H1 (cell line): ENCODE measurements around the gene RASGRF1. TPM values are rescaled to one million over a fixed set of nuclear protein-coding genes. Genes with fewer than 3 reads are reported as not detected.
A peak's percentile ranks its signal among the peaks of the same experiment; 100 is the strongest.

Experiments
- CTCF ChIA-PET: fragments of 300-600 bp; sonication (Branson Sonifier 250); formaldehyde crosslinking; loops from one replicate; lab custom pipeline; 2021; ENCODE audit not compliant: partially characterized antibody; lab: Charles Lee
- POLR2A ChIA-PET: fragments of 300-600 bp; sonication (Branson Sonifier 250); formaldehyde crosslinking; loops from one replicate; lab custom pipeline; 2021; ENCODE audit warnings: inconsistent platforms; ENCODE audit not compliant: partially characterized antibody; lab: Charles Lee
- DNase-seq, 2 experiments: peaks; one replicate each; pipeline versions ENCODE4 v3.0.0 to v3.0.0-alpha.2; 2010 to 2022; ENCODE audit warnings: low spot score in 2 of 2, low read depth in 1 of 2, mixed read lengths in 1 of 2
- FAIRE-seq: peaks from 2 replicates; lab custom pipeline; 2011; peaks lifted over from hg19 to GRCh38; lab: Jason Lieb, UNC
- H2AFZ ChIP-seq: 2 replicates; pipeline ENCODE4 v1.8.1; 2012; ENCODE audit warnings: low read length, inconsistent platforms
- H2AK5ac ChIP-seq: 2 replicates; pipeline ENCODE4 v1.6.1; 2013; ENCODE audit warnings: low read depth, low read length
- H2BK120ac ChIP-seq: replicated peaks from 2 replicates; pipeline ENCODE3; 2013; ENCODE audit warnings: low read depth, low read length, inconsistent platforms
- H2BK12ac ChIP-seq: 2 replicates; pipeline ENCODE4 v1.6.1; 2013; ENCODE audit warnings: low read depth, low read length
- H2BK15ac ChIP-seq: 2 replicates; pipeline ENCODE4 v1.6.1; 2013; ENCODE audit warnings: low read length
- H2BK20ac ChIP-seq: 2 replicates; pipeline ENCODE4 v1.6.1; 2013; ENCODE audit warnings: low read length
- H2BK5ac ChIP-seq: 2 replicates; pipeline ENCODE4 v1.6.1; 2013; ENCODE audit warnings: low read depth, low read length
- H3K14ac ChIP-seq: 2 replicates; pipeline ENCODE4 v1.6.1; 2013; ENCODE audit warnings: inconsistent platforms; ENCODE audit not compliant: insufficient read length
- H3K18ac ChIP-seq: 2 replicates; pipeline ENCODE4 v1.6.1; 2013; ENCODE audit warnings: low read length; ENCODE audit errors: extremely low read depth
- H3K23ac ChIP-seq: 2 replicates; pipeline ENCODE4 v1.6.1; 2013; ENCODE audit warnings: inconsistent platforms; ENCODE audit not compliant: insufficient read length
- H3K23me2 ChIP-seq: 2 replicates; pipeline ENCODE4 v1.6.1; 2013; ENCODE audit warnings: low read depth, low read length
- H3K27ac ChIP-seq: 2 replicates; pipeline ENCODE4 v1.6.1; 2011; ENCODE audit warnings: low read depth, low read length, inconsistent platforms
- H3K27me3 ChIP-seq, 4 experiments: replicated peaks in 1 of 4; 1 replicate in 1 of 4; 2 replicates in 3 of 4; pipeline versions ENCODE4 v1.6.1 to v1.8.1; 2011 to 2013; ENCODE audit warnings: low read length in 3 of 4, mild to moderate bottlenecking in 3 of 4, inconsistent platforms in 2 of 4, mixed read lengths in 2 of 4, moderate library complexity in 1 of 4; ENCODE audit not compliant: control insufficient read depth in 3 of 4, insufficient read depth in 3 of 4; ENCODE audit errors: extremely low read depth in 1 of 4
- H3K36me3 ChIP-seq, 4 experiments: 2 replicates each; pipeline versions ENCODE4 v1.6.1 to v1.8.1; 2011 to 2013; ENCODE audit warnings: mild to moderate bottlenecking in 4 of 4, low read length in 3 of 4, moderate library complexity in 2 of 4, control low read depth in 1 of 4, inconsistent platforms in 1 of 4; ENCODE audit not compliant: insufficient read depth in 4 of 4, control insufficient read depth in 2 of 4
- H3K4ac ChIP-seq: replicated peaks from 2 replicates; pipeline ENCODE3; 2013; ENCODE audit warnings: low read length, low read depth, mixed read lengths, inconsistent platforms; ENCODE audit not compliant: insufficient read length
- H3K4me1 ChIP-seq, 4 experiments: replicated peaks in 1 of 4; 1 replicate in 1 of 4; 2 replicates in 3 of 4; pipeline versions ENCODE4 v1.6.1 to v1.8.1; 2011 to 2013; ENCODE audit warnings: low read length in 3 of 4, inconsistent platforms in 2 of 4, mixed read lengths in 1 of 4; ENCODE audit not compliant: insufficient read depth in 4 of 4, control insufficient read depth in 3 of 4
- H3K4me2 ChIP-seq, 2 experiments: 2 replicates each; pipeline versions ENCODE4 v1.6.1 to v1.8.1; 2011 to 2013; ENCODE audit warnings: low read depth in 2 of 2, low read length in 2 of 2, control low read depth in 1 of 2, inconsistent platforms in 1 of 2, mild to moderate bottlenecking in 1 of 2; ENCODE audit not compliant: insufficient read depth in 1 of 2
- H3K4me3 ChIP-seq, 4 experiments: fragments of 200-600, 300-600 bp in 1 of 4; sonication (generic), shearing (Covaris generic), sonication (Bioruptor Twin) in 1 of 4; 2 replicates each; pipeline versions ENCODE4 v1.5.1 to v1.8.1; 2011 to 2016; ENCODE audit warnings: low read length in 4 of 4, low read depth in 3 of 4, control low read depth in 2 of 4, inconsistent platforms in 2 of 4, mild to moderate bottlenecking in 2 of 4, mixed read lengths in 1 of 4, moderate library complexity in 1 of 4; ENCODE audit not compliant: insufficient read depth in 2 of 4; ENCODE audit errors: extremely low read depth in 1 of 4
- H3K56ac ChIP-seq: replicated peaks from 2 replicates; pipeline ENCODE3; 2013; ENCODE audit warnings: low read depth, mild to moderate bottlenecking, mixed read lengths, low read length, inconsistent platforms; ENCODE audit not compliant: insufficient read length
- H3K79me1 ChIP-seq: 2 replicates; pipeline ENCODE4 v1.6.1; 2013; ENCODE audit warnings: low read depth, low read length, control low read depth
- H3K79me2 ChIP-seq, 2 experiments: 2 replicates each; pipeline versions ENCODE4 v1.6.1 to v1.8.1; 2012 to 2013; ENCODE audit warnings: low read length in 2 of 2, mild to moderate bottlenecking in 2 of 2, inconsistent platforms in 1 of 2; ENCODE audit not compliant: insufficient read depth in 2 of 2, control insufficient read depth in 1 of 2
- H3K9ac ChIP-seq, 4 experiments: replicated peaks in 1 of 4; 1 replicate in 1 of 4; 2 replicates in 3 of 4; pipeline versions ENCODE4 v1.6.1 to v1.8.1; 2011 to 2013; ENCODE audit warnings: low read depth in 3 of 4, low read length in 3 of 4, control low read depth in 2 of 4, mild to moderate bottlenecking in 2 of 4, moderate library complexity in 2 of 4, inconsistent platforms in 1 of 4; ENCODE audit errors: extremely low read depth in 1 of 4
- H3K9me3 ChIP-seq, 2 experiments: 2 replicates each; pipeline versions ENCODE4 v1.6.1 to v1.8.1; 2012 to 2013; ENCODE audit warnings: mild to moderate bottlenecking in 2 of 2, moderate library complexity in 2 of 2, control low read depth in 1 of 2, inconsistent platforms in 1 of 2, low read depth in 1 of 2, low read length in 1 of 2, mixed read lengths in 1 of 2; ENCODE audit not compliant: insufficient read depth in 2 of 2
- H4K20me1 ChIP-seq, 2 experiments: replicated peaks in 1 of 2; 2 replicates each; pipeline versions ENCODE3 to v1.8.1; 2011 to 2013; ENCODE audit warnings: inconsistent platforms in 2 of 2, low read length in 2 of 2, mild to moderate bottlenecking in 1 of 2; ENCODE audit not compliant: insufficient read depth in 2 of 2, control insufficient read depth in 1 of 2
- H4K5ac ChIP-seq: 2 replicates; pipeline ENCODE4 v1.6.1; 2013; ENCODE audit warnings: low read length, low read depth, mixed read lengths, inconsistent platforms; ENCODE audit not compliant: insufficient read length
- H4K8ac ChIP-seq: 2 replicates; pipeline ENCODE4 v1.8.0; 2013; ENCODE audit warnings: mild to moderate bottlenecking, moderate library complexity, low read length, inconsistent platforms; ENCODE audit not compliant: insufficient read depth; ENCODE audit errors: extremely low read depth
- H4K91ac ChIP-seq: replicated peaks from 2 replicates; pipeline ENCODE3; 2013; ENCODE audit warnings: low read length, mixed read lengths, inconsistent platforms; ENCODE audit not compliant: insufficient read length
- BCL11A ChIP-seq, 2 experiments: IDR thresholded peaks; one replicate each; pipeline ENCODE4 v1.6.1; 2011; ENCODE audit warnings: low read depth in 2 of 2, low read length in 2 of 2, mild to moderate bottlenecking in 2 of 2
- GTF2F1 ChIP-seq: IDR thresholded peaks from 2 replicates; pipeline ENCODE4 v1.6.1; 2012; ENCODE audit warnings: low read depth, low read length, improper control_type of control experiment, borderline replicate concordance
- HDAC2 ChIP-seq, 2 experiments: fragments of 300-600 bp in 1 of 2; sonication (generic) in 1 of 2; IDR thresholded peaks; 2 replicates each; pipeline ENCODE4 v1.6.1; 2011 to 2012; ENCODE audit warnings: low read depth in 2 of 2, low read length in 2 of 2, mild to moderate bottlenecking in 2 of 2, moderate library complexity in 2 of 2, borderline replicate concordance in 1 of 2, inconsistent platforms in 1 of 2
- KDM1A ChIP-seq: fragments of 200-600, 300-600 bp; sonication (generic); IDR thresholded peaks from 2 replicates; pipeline ENCODE4 v1.7.1; 2016; ENCODE audit warnings: mild to moderate bottlenecking, low read length, borderline replicate concordance
- SIRT6 ChIP-seq: IDR thresholded peaks from one replicate; pipeline ENCODE4 v1.7.1; 2012; ENCODE audit warnings: low read length, inconsistent platforms
- SRF ChIP-seq: IDR thresholded peaks from 2 replicates; pipeline ENCODE4 v1.6.1; 2011; ENCODE audit warnings: mild to moderate bottlenecking, low read depth, low read length, moderate library complexity
- TBP ChIP-seq: IDR thresholded peaks from 2 replicates; pipeline ENCODE4 v1.6.1; 2011; ENCODE audit warnings: low read depth, low read length, improper control_type of control experiment
- ZNF274 ChIP-seq: IDR thresholded peaks from 2 replicates; pipeline ENCODE4 v1.7.0; 2012; ENCODE audit warnings: low read length, borderline replicate concordance; ENCODE audit errors: extremely low read depth
- WGBS, 2 experiments: shearing (Covaris generic) in 1 of 2; methylation state at CpG; one replicate each; pipeline versions ENCODE4 v1.1.6 to v1.1.7; 2013 to 2015; ENCODE audit warnings: low lambda C conversion rate in 2 of 2, mixed read lengths in 2 of 2, inconsistent platforms in 1 of 2, low coverage in 1 of 2, missing lambda C conversion rate in 1 of 2; ENCODE audit not compliant: insufficient replicate concordance in 2 of 2, insufficient coverage in 1 of 2, insufficient read length in 1 of 2; ENCODE audit errors: extremely low coverage in 1 of 2, missing lambda C conversion rate in 1 of 2; 5-methylcytosine and 5-hydroxymethylcytosine counted together
- polyA plus RNA-seq, 7 experiments: library from polyadenylated mRNA; depleted of rRNA in 3 of 7; stranded (reverse) in 5 of 7; unstranded in 2 of 7; fragments of >200 nt in 5 of 7; fragments of 200-250 nt in 2 of 7; gene quantifications; 1 replicate in 5 of 7; 2 replicates in 1 of 7; 4 replicates in 1 of 7; pipeline versions ENCODE4 v1.2.1 to v1.2.3, GENCODE V29; 2011 to 2013; ENCODE audit warnings: missing spikeins in 2 of 7, mixed read lengths in 2 of 7
- total RNA-seq: library from RNA; stranded (reverse); fragmentation: NEBNext Ultra II Directional; extraction: Animal tissue kit (Norgen Biotek cat#: 25700); gene quantifications from 2 replicates; pipeline ENCODE4 v1.2.1, GENCODE V29; 2021
- TF ChIP-seq, protein P1 (sequence below), 3 experiments: IDR thresholded peaks; 1 replicate in 2 of 3; 2 replicates in 1 of 3; pipeline versions ENCODE4 v1.5.1 to v1.6.1; 2011; ENCODE audit warnings: low read length in 3 of 3, mild to moderate bottlenecking in 3 of 3, inconsistent platforms in 2 of 3, low read depth in 1 of 3, moderate library complexity in 1 of 3; ENCODE audit not compliant: insufficient read depth in 1 of 3; ENCODE audit errors: control extremely low read depth in 1 of 3

The RASGRF1 gene
- total and polyA plus RNA-seq, 2 of the 8 experiments (the other 6 are each of a cell fraction or from before 2014, with no cell fraction given) = 0.42 to 0.67 TPM

DNA sequence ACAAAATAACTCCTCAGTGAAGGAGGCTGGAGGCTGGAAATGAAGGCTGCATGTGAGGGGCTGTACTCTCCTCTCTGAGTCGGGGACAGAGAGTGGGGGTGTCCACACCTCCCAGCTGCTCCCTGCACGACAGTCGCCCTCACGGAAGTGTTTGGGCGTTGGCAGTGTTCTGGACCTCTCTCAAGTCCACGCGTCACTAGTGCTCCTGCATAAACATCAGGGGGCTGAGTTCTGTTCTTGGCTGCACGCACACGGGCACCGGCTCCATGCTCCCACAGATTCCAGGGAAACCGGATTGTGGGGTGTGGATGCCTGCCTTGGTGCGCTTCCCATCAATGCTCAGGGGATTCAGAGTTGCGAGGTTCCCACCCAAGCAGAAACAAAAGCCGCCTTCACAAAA lies 7.4 kb downstream of the RASGRF1 start:
- H2BK20ac ChIP-seq = no peak overlapping the region
- no peak overlapping the region for H4K91ac ChIP-seq
- no peaks in the 10 kb centered on the region for H3K9me3 ChIP-seq
- H3K9ac ChIP-seq = no peak overlapping the region
- 86% methylated on average over 14 of the region's 14 CpGs; no CpG with 5 or more reads in 1 of the 2 experiments for WGBS, 2 experiments
- no peaks in the 10 kb centered on the region for H3K79me1 ChIP-seq
- H3K56ac ChIP-seq = no peak overlapping the region
- no peak overlapping the region for H3K4me3 ChIP-seq
- no peak overlapping the region for H3K4me2 ChIP-seq
- H3K27me3 ChIP-seq = peaks cover 10 to 40% (median 29%) of the 10 kb centered on the region in 4 experiments
- FAIRE-seq = no peak
- no peak overlapping the region for H2BK5ac ChIP-seq
- no peaks in the 10 kb centered on the region for H3K36me3 ChIP-seq
- H3K4me1 ChIP-seq = no peaks in the 10 kb centered on the region
- H3K14ac ChIP-seq = no peak overlapping the region
- H4K8ac ChIP-seq = peak overlapping the region; percentile 14; the same call in 1 of the 2 replicates
- H3K27ac ChIP-seq = no peak overlapping the region
- CTCF ChIA-PET = interaction anchor here (1.0 to 8.1 kb wide), 4 partner anchors 8 to 125 kb away, joined by 3 to 46 read pairs (median 6); no protein-coding TSS in a partner anchor
- no peak overlapping the region for H2AK5ac ChIP-seq
- no peak overlapping the region for H2AFZ ChIP-seq
- H3K18ac ChIP-seq = no peak overlapping the region
- peaks cover 0 to 2% of the 10 kb centered on the region in 2 experiments for H4K20me1 ChIP-seq
- no peak for DNase-seq
- H3K23ac ChIP-seq = no peak overlapping the region
- H3K23me2 ChIP-seq = no peaks in the 10 kb centered on the region
- no peak overlapping the region for H4K5ac ChIP-seq
- H2BK15ac ChIP-seq = no peak overlapping the region
- no peak overlapping the region for H2BK12ac ChIP-seq
- H2BK120ac ChIP-seq = no peak overlapping the region
- H3K79me2 ChIP-seq = no peaks in the 10 kb centered on the region
- POLR2A ChIA-PET = interaction anchor here (1.0 kb wide), 1 partner anchor 176 kb away, joined by 4 read pairs; no protein-coding TSS in a partner anchor
- H3K4ac ChIP-seq = no peak overlapping the region
- no peak for TF ChIP-seq TBP
- TF ChIP-seq HDAC2 (IDR thresholded peaks at IDR 0.05; ENCODE audit: borderline replicate concordance in 1 of 2, low read depth in 2 of 2, low read length in 2 of 2) = no peak
- no peak for TF ChIP-seq SIRT6
- TF ChIP-seq SRF = no peak
- TF ChIP-seq KDM1A = no peak
- TF ChIP-seq ZNF274 = no peak
- TF ChIP-seq GTF2F1 = no peak
- TF ChIP-seq, protein P1, sequence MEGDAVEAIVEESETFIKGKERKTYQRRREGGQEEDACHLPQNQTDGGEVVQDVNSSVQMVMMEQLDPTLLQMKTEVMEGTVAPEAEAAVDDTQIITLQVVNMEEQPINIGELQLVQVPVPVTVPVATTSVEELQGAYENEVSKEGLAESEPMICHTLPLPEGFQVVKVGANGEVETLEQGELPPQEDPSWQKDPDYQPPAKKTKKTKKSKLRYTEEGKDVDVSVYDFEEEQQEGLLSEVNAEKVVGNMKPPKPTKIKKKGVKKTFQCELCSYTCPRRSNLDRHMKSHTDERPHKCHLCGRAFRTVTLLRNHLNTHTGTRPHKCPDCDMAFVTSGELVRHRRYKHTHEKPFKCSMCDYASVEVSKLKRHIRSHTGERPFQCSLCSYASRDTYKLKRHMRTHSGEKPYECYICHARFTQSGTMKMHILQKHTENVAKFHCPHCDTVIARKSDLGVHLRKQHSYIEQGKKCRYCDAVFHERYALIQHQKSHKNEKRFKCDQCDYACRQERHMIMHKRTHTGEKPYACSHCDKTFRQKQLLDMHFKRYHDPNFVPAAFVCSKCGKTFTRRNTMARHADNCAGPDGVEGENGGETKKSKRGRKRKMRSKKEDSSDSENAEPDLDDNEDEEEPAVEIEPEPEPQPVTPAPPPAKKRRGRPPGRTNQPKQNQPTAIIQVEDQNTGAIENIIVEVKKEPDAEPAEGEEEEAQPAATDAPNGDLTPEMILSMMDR (IDR thresholded peaks at IDR 0.05; ENCODE audit: control extremely low read depth in 1 of 3, insufficient read depth in 1 of 3, low read depth in 1 of 3, low read length in 3 of 3) = no peak
- no peak for TF ChIP-seq BCL11A (IDR thresholded peaks at IDR 0.05; ENCODE audit: low read depth in 2 of 2, low read length in 2 of 2)
